ENCODE data around the gene ZNF462.

Gene ZNF462

DNA sequence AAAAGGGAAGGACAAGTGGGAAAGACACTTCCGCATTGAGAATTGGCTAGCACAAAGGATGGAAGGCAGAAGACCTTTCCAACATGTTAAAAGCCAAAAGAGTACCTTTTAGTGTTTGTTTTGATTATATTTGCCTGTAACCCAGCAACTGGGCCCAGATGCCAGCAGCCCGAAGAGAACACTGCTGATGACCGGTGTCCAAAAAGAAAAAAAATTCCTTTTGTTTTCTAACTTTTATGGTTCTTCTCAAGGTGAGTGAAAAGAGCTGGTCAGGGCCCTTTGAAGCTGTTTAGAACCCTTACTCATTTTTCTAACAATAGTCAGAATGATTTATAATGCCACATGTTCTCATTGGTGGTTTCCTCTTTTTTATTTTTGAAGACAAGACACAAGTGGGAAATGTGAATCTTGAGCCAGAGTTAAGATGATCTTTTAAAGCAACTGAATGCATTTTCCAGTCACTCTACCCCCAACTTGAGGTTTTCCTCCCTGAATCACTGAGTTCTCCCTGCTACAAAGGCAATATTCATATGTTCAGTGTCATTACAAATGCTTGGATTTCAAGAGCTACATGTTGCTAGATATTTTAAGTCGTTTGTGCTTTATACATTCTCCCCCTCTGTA is 32.3 kb upstream of the ZNF462 start:
- no peak overlapping the region for H3K4me2 ChIP-seq (ENCODE audit: low read length)
- H3K36me3 ChIP-seq (replicated peaks; ENCODE audit: low read depth, low read length), result no peaks in the 10 kb centered on the region
- no peak overlapping the region for H2AFZ ChIP-seq (ENCODE audit: low read depth, low read length)
- no peaks in the 10 kb centered on the region for H3K9me3 ChIP-seq (ENCODE audit: insufficient read depth, low read length)
- no peaks in the 10 kb centered on the region for H3K27me3 ChIP-seq (ENCODE audit: low read depth, low read length)
- H3K4me3 ChIP-seq (ENCODE audit: low read length), result no peak overlapping the region
- H3K27ac ChIP-seq (ENCODE audit: low read length), result no peak overlapping the region
- TF ChIP-seq, protein P1, sequence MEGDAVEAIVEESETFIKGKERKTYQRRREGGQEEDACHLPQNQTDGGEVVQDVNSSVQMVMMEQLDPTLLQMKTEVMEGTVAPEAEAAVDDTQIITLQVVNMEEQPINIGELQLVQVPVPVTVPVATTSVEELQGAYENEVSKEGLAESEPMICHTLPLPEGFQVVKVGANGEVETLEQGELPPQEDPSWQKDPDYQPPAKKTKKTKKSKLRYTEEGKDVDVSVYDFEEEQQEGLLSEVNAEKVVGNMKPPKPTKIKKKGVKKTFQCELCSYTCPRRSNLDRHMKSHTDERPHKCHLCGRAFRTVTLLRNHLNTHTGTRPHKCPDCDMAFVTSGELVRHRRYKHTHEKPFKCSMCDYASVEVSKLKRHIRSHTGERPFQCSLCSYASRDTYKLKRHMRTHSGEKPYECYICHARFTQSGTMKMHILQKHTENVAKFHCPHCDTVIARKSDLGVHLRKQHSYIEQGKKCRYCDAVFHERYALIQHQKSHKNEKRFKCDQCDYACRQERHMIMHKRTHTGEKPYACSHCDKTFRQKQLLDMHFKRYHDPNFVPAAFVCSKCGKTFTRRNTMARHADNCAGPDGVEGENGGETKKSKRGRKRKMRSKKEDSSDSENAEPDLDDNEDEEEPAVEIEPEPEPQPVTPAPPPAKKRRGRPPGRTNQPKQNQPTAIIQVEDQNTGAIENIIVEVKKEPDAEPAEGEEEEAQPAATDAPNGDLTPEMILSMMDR (IDR thresholded peaks at IDR 0.05; ENCODE audit: low read depth, low read length), result no peak
- TF ChIP-seq EZH2phosphoT487 (IDR thresholded peaks at IDR 0.05; ENCODE audit: low read depth), result no peak
- H3K9ac ChIP-seq (ENCODE audit: low read length), result no peak overlapping the region
- H3K79me2 ChIP-seq (ENCODE audit: low read length), result no peaks in the 10 kb centered on the region
- no peaks in the 10 kb centered on the region for H4K20me1 ChIP-seq (ENCODE audit: insufficient read depth, low read length)
- no peaks in the 10 kb centered on the region for H3K4me1 ChIP-seq (ENCODE audit: low read length)

DNA sequence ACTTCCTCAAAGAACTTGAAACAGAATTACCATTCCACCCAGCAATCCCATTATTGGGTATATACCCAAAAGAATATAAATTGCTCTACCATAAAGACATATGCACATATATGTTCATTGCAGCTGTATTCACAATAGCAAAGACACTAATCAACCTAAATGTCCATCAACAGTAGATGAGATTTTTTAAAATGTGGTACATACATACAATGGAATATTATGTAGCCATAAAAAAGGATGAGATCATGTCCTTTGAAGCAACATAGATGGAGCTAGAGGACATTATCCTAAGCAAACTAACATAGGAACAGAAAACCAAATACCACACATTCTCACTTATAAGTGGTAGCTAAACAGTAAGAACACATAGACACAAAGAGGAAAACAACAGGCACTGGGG is 28.1 kb upstream of the ZNF462 start:
- Histone ChIP-seq H3K4me2 (ENCODE audit: low read length) (no peak overlapping the region), H3K27me3 (ENCODE audit: low read depth, low read length) (peaks cover 6% of the 10 kb centered on the region; the same call in 1 of the 2 replicates), H3K4me3 (ENCODE audit: low read length) (no peak overlapping the region), H2AFZ (ENCODE audit: low read depth, low read length) (no peak overlapping the region), H4K20me1 (ENCODE audit: insufficient read depth, low read length) (no peaks in the 10 kb centered on the region), H3K4me1 (ENCODE audit: low read length) (no peaks in the 10 kb centered on the region), H3K79me2 (ENCODE audit: low read length) (no peaks in the 10 kb centered on the region), H3K27ac (ENCODE audit: low read length) (no peak overlapping the region), H3K9ac (ENCODE audit: low read length) (no peak overlapping the region), H3K9me3 (ENCODE audit: insufficient read depth, low read length) (no peaks in the 10 kb centered on the region), H3K36me3 (replicated peaks; ENCODE audit: low read depth, low read length) (no peaks in the 10 kb centered on the region)
- TF ChIP-seq, protein P1 (IDR thresholded peaks at IDR 0.05; ENCODE audit: low read depth, low read length), result no peak
- TF ChIP-seq EZH2phosphoT487 (IDR thresholded peaks at IDR 0.05; ENCODE audit: low read depth), result no peak

DNA sequence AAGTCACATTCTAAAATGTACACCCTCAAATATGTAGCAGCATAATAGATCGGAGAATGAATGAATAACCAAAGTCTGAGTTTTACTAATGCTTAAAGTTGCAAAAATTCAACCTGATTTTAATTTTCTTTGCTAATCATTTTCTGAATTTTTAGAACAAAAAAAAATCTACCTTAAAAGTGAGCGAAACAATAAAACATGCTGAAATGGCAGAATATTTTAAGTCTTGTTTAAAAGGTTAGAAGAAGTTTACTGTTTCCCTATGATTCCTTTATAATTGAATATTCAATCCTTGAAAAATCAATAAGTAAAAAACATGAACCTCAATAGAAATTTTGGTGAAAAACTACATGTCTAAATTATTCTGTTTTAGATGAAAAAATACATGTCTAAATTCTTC is 27.1 kb upstream of the ZNF462 start:
- no peak for TF ChIP-seq EZH2phosphoT487 (IDR thresholded peaks at IDR 0.05; ENCODE audit: low read depth)
- TF ChIP-seq, protein P1 (IDR thresholded peaks at IDR 0.05; ENCODE audit: low read depth, low read length), result no peak
- no peak overlapping the region for H3K4me2 ChIP-seq (ENCODE audit: low read length)
- H3K9me3 ChIP-seq (ENCODE audit: insufficient read depth, low read length), result no peaks in the 10 kb centered on the region
- H3K4me3 ChIP-seq (ENCODE audit: low read length), result no peak overlapping the region
- H3K9ac ChIP-seq (ENCODE audit: low read length), result no peak overlapping the region
- H3K4me1 ChIP-seq (ENCODE audit: low read length), result no peaks in the 10 kb centered on the region
- no peak overlapping the region for H3K27ac ChIP-seq (ENCODE audit: low read length)
- no peaks in the 10 kb centered on the region for H3K36me3 ChIP-seq (replicated peaks; ENCODE audit: low read depth, low read length)
- H3K79me2 ChIP-seq (ENCODE audit: low read length), result no peaks in the 10 kb centered on the region
- no peak overlapping the region for H2AFZ ChIP-seq (ENCODE audit: low read depth, low read length)
- peaks cover 6% of the 10 kb centered on the region; the same call in 1 of the 2 replicates for H3K27me3 ChIP-seq (ENCODE audit: low read depth, low read length)
- H4K20me1 ChIP-seq (ENCODE audit: insufficient read depth, low read length), result no peaks in the 10 kb centered on the region

DNA sequence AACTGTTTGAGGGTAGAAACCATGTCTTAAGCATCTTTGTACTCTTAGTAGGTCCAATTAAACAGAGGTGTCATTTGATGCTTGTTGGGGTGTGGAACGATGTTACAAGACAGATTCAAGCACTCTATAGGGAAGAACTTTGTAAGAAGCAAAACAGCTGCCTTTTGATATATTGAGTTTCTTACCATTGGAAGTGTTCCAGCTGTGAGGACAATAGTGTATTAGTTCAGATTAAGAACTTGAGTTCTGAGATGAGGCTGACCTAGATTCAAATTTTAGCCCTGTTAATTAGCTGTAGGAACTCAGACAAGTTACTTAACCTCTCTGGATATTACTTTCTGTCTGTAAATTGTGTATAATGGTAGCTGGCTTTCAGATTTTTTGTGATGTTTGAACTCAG is 19.6 kb upstream of the ZNF462 start:
- H2AFZ ChIP-seq (ENCODE audit: low read depth, low read length), result no peak overlapping the region
- H3K9me3 ChIP-seq (ENCODE audit: insufficient read depth, low read length), result no peaks in the 10 kb centered on the region
- H3K4me2 ChIP-seq (ENCODE audit: low read length), result no peak overlapping the region
- no peaks in the 10 kb centered on the region for H4K20me1 ChIP-seq (ENCODE audit: insufficient read depth, low read length)
- TF ChIP-seq, protein P1 (IDR thresholded peaks at IDR 0.05; ENCODE audit: low read depth, low read length), result no peak
- TF ChIP-seq EZH2phosphoT487 (IDR thresholded peaks at IDR 0.05; ENCODE audit: low read depth), result no peak
- H3K9ac ChIP-seq (ENCODE audit: low read length), result no peak overlapping the region
- H3K79me2 ChIP-seq (ENCODE audit: low read length), result no peaks in the 10 kb centered on the region
- no peaks in the 10 kb centered on the region for H3K36me3 ChIP-seq (replicated peaks; ENCODE audit: low read depth, low read length)
- H3K4me1 ChIP-seq (ENCODE audit: low read length), result peaks cover 5% of the 10 kb centered on the region; the same call in 1 of the 2 replicates
- no peak overlapping the region for H3K27ac ChIP-seq (ENCODE audit: low read length)
- H3K4me3 ChIP-seq (ENCODE audit: low read length), result no peak overlapping the region
- H3K27me3 ChIP-seq (ENCODE audit: low read depth, low read length), result 0 out of 2 replicates have a peak, but pooled peaks cover 2% of the 10 kb centered on the region
